ENCODE measurements around the gene COX8C. TPM values are rescaled to one million over a fixed set of nuclear protein-coding genes. Genes with fewer than 3 reads are reported as not detected.

The COX8C gene, protein sequence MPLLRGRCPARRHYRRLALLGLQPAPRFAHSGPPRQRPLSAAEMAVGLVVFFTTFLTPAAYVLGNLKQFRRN
- total RNA-seq (not detected), polyA plus RNA-seq (not detected)

- Mint-ChIP-seq H3K4me1 (no peaks in the 10 kb centered on the region), H3K4me3 (no peak within 1 kb of the TSS), H3K27ac (no peak within 1 kb of the TSS), H3K9me3 (peaks cover 0 to 6% (median 0%) of the 10 kb centered on the region in 5 donors), H3K36me3 (peaks cover 0 to 10% (median 0%) of the 10 kb centered on the region in 3 donors), H3K27me3 (peaks cover 3 to 25% of the 10 kb centered on the region in 2 donors)
- no peaks in the 10 kb centered on the region for H3K27me3 ChIP-seq (ENCODE audit: insufficient read depth, low read length, poor library complexity, severe bottlenecking)
- no peak for DNase-seq
- H3K4me3 ChIP-seq (ENCODE audit: low read length): no peak within 1 kb of the TSS
- no peaks in the 10 kb centered on the region for H3K9me3 ChIP-seq (ENCODE audit: low read length)
- H3K36me3 ChIP-seq (ENCODE audit: insufficient read depth, low read length): no peaks in the 10 kb centered on the region
- no peaks in the 10 kb centered on the region for H3K4me1 ChIP-seq (ENCODE audit: insufficient read depth, low read length)
- ChIA-PET POLR2A (no interaction called here), CTCF (no interaction called here)
- no peak within 1 kb of the TSS for H3K27ac ChIP-seq (ENCODE audit: low read depth, low read length)
Measured at GRCh38 chr14:93346926-93347721, at the start of gene COX8C. COX8C (plus strand) TSS chr14:93347182; CDS start chr14:93347269, 87 bp downstream.

GRCh38 chr14:93299416-93299815, 47.6 kb upstream of the COX8C start:
- peaks cover 42 to 68% (median 55%) of the 10 kb centered on the region in 3 donors for H3K4me1 Mint-ChIP-seq
- peak overlapping the region in 2 of 8 donors; percentile 35 to 75 for H3K27ac Mint-ChIP-seq
- no peaks in the 10 kb centered on the region for H3K9me3 ChIP-seq (ENCODE audit: low read length)
- H3K4me3 ChIP-seq (ENCODE audit: low read length): no peak overlapping the region
- H3K9me3 Mint-ChIP-seq: no peaks in the 10 kb centered on the region
- no peak overlapping the region for H3K27ac ChIP-seq (ENCODE audit: low read depth, low read length)
- peaks cover 0 to 12% (median 2%) of the 10 kb centered on the region in 3 donors for H3K36me3 Mint-ChIP-seq
- no peaks in the 10 kb centered on the region for H3K27me3 ChIP-seq (ENCODE audit: insufficient read depth, low read length, poor library complexity, severe bottlenecking)
- no peaks in the 10 kb centered on the region for H3K4me1 ChIP-seq (ENCODE audit: insufficient read depth, low read length)
- ChIA-PET CTCF (no interaction called here), POLR2A (no interaction called here)
- no peak overlapping the region for H3K4me3 Mint-ChIP-seq
- DNase-seq: no peak
- no peaks in the 10 kb centered on the region for H3K27me3 Mint-ChIP-seq
- H3K36me3 ChIP-seq (ENCODE audit: insufficient read depth, low read length): no peaks in the 10 kb centered on the region

DNA sequence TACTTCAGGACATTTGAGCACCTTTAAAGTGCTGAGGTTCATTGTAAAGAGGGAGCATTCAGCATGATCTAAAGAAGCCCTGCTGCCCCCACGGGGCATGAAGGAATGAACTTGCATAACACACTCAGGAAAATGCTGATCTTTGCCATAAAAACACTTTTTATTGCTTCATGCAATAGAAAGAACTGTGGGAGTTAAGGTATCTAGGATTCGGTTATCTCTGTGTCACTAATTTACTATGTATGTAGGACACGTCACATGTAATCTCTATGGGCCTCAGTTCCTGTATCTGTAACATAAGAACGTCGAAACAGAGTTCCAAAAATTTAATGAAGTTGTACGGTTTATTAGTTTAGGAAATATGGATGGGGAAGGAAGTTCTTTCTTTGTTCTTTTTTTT, 47.1 kb upstream of the COX8C start:
- peaks cover 0 to 11% (median 0%) of the 10 kb centered on the region in 3 donors for H3K36me3 Mint-ChIP-seq

GRCh38 chr14:93301821-93302447, 45.0 kb upstream of the COX8C start:
- Mint-ChIP-seq H3K27ac (peak overlapping the region in 3 of 8 donors; percentile 20 to 66 (median 62)), H3K4me1 (peaks cover 48 to 76% (median 64%) of the 10 kb centered on the region in 3 donors), H3K27me3 (no peaks in the 10 kb centered on the region), H3K4me3 (no peak overlapping the region), H3K36me3 (peaks cover 0 to 7% (median 0%) of the 10 kb centered on the region in 3 donors), H3K9me3 (no peaks in the 10 kb centered on the region)
- no peaks in the 10 kb centered on the region for H3K36me3 ChIP-seq (ENCODE audit: insufficient read depth, low read length)
- no peaks in the 10 kb centered on the region for H3K27me3 ChIP-seq (ENCODE audit: insufficient read depth, low read length, poor library complexity, severe bottlenecking)
- H3K27ac ChIP-seq (ENCODE audit: low read depth, low read length): no peak overlapping the region
- H3K4me1 ChIP-seq (ENCODE audit: insufficient read depth, low read length): no peaks in the 10 kb centered on the region
- H3K4me3 ChIP-seq (ENCODE audit: low read length): no peak overlapping the region
- H3K9me3 ChIP-seq (ENCODE audit: low read length): no peaks in the 10 kb centered on the region
- no peak for DNase-seq
- ChIA-PET POLR2A (no interaction called here), CTCF (no interaction called here)

More for the DNA sequence above, 47.1 kb upstream of the COX8C start:
- no peak overlapping the region for H3K27ac Mint-ChIP-seq
- H3K27ac ChIP-seq (ENCODE audit: low read depth, low read length): no peak overlapping the region
- no peaks in the 10 kb centered on the region for H3K9me3 Mint-ChIP-seq
- peaks cover 45 to 72% (median 59%) of the 10 kb centered on the region in 3 donors for H3K4me1 Mint-ChIP-seq
- no peak overlapping the region for H3K4me3 ChIP-seq (ENCODE audit: low read length)
- H3K27me3 ChIP-seq (ENCODE audit: insufficient read depth, low read length, poor library complexity, severe bottlenecking): no peaks in the 10 kb centered on the region
- H3K4me3 Mint-ChIP-seq: no peak overlapping the region
- no peaks in the 10 kb centered on the region for H3K36me3 ChIP-seq (ENCODE audit: insufficient read depth, low read length)
- H3K27me3 Mint-ChIP-seq: no peaks in the 10 kb centered on the region
- no peaks in the 10 kb centered on the region for H3K4me1 ChIP-seq (ENCODE audit: insufficient read depth, low read length)
- ChIA-PET POLR2A (no interaction called here), CTCF (no interaction called here)
- no peak for DNase-seq
- no peaks in the 10 kb centered on the region for H3K9me3 ChIP-seq (ENCODE audit: low read length)

DNA sequence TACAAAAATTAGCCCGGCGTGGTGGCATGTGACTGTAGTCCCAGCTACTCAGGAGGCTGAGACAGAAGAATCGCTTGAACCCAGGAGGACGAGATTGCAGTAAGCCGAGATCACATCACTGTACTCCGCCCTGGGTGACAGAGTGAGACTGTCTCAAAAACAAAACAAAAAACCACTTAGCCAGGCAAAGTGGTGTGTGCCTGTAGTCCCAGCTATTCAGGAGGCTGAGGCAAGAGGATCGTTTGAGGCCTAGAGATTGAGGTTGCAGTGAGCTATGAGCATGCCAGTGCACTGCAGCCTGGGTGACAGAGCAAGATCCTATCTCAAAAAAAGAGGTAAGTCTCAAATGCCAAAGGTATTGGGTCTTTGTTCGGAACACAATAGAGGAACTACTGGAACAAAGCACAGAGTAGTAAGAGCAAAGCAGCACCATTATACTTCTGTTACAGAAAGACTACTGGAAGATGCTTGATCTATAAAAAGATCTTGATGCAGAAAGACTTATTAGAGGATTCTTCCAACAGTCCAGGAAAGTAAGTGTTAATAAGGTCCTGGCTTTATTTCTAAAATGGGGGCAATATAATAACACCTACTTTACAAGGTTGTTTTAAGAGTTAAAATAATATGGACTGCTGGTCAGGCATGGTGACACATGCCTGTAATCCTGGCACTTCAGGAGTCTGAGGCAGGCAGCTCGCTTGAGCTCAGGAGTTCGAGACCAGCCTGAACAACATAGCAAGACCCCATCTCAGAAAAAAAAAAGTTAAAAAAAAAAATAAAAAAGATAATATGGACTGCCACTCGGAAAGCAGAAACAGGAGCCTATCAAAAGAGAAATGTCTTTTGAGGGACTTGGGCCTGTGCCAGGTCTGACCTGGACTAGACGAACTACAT, 44.0 kb upstream of the COX8C start:
- no peaks in the 10 kb centered on the region for H3K27me3 Mint-ChIP-seq

DNA sequence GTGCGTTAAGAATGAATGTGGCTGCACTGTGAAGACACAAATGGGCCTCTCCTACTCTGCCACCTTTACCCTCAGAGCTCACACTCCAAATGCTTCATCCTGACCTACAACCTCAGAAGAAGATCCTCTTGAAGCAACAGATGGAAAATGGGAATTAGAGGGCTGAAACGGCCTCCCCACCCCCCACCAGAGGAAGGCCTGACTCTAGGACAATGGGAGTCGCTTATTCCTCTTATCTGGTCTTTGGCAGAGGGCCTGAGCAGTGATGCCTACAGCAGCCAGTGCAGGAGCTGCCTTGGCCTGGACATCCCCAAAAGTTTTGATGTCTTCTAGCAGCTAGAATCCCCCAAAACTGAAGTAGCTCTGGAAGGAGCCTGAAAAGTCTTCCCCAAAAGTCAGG, 43.3 kb upstream of the COX8C start:
- ChIA-PET CTCF (no interaction called here), POLR2A (no interaction called here)
- no peak for DNase-seq
- no peak overlapping the region for H3K27ac ChIP-seq (ENCODE audit: low read depth, low read length)
- H3K9me3 ChIP-seq (ENCODE audit: low read length): no peaks in the 10 kb centered on the region
- Mint-ChIP-seq H3K9me3 (no peaks in the 10 kb centered on the region), H3K36me3 (peaks cover 0 to 7% (median 0%) of the 10 kb centered on the region in 3 donors), H3K27me3 (no peaks in the 10 kb centered on the region), H3K4me3 (no peak overlapping the region), H3K4me1 (peaks cover 49 to 73% (median 66%) of the 10 kb centered on the region in 3 donors), H3K27ac (peak overlapping the region in 2 of 8 donors; percentile 37 to 92)
- H3K36me3 ChIP-seq (ENCODE audit: insufficient read depth, low read length): no peaks in the 10 kb centered on the region
- no peaks in the 10 kb centered on the region for H3K4me1 ChIP-seq (ENCODE audit: insufficient read depth, low read length)
- H3K27me3 ChIP-seq (ENCODE audit: insufficient read depth, low read length, poor library complexity, severe bottlenecking): no peaks in the 10 kb centered on the region
- H3K4me3 ChIP-seq (ENCODE audit: low read length): no peak overlapping the region

More for the DNA sequence above, 44.0 kb upstream of the COX8C start:
- Mint-ChIP-seq H3K4me1 (peaks cover 51 to 77% (median 69%) of the 10 kb centered on the region in 3 donors), H3K36me3 (peaks cover 0 to 7% (median 0%) of the 10 kb centered on the region in 3 donors), H3K4me3 (no peak overlapping the region), H3K27ac (peak overlapping the region in 1 of 8 donors; percentile 71), H3K9me3 (no peaks in the 10 kb centered on the region)
- POLR2A ChIA-PET: no interaction called here
- Histone ChIP-seq H3K27me3 (ENCODE audit: insufficient read depth, low read length, poor library complexity, severe bottlenecking) (no peaks in the 10 kb centered on the region), H3K4me3 (ENCODE audit: low read length) (no peak overlapping the region), H3K9me3 (ENCODE audit: low read length) (no peaks in the 10 kb centered on the region), H3K4me1 (ENCODE audit: insufficient read depth, low read length) (no peaks in the 10 kb centered on the region), H3K27ac (ENCODE audit: low read depth, low read length) (no peak overlapping the region), H3K36me3 (ENCODE audit: insufficient read depth, low read length) (no peaks in the 10 kb centered on the region)
- CTCF ChIA-PET: no interaction called here
- DNase-seq: no peak

DNA sequence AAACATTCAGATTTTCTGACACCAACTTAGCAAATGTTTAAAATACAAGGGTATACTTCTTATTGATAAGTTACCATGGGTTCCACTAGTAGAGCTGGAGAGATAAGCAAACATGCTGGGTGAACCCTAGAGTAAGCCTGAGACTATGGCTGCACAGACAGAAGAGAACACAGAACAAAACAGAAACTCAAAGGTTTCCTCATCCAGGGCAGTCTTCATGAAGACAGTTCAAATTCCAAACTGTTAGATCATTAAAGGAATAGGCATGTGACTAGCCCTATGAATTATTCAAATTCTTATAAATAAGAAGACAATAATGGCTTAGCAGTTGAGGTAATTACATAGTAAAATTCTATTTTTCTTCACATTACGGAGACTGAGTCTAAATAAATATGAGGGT, 42.2 kb upstream of the COX8C start:
- CTCF ChIA-PET: no interaction called here
- Histone ChIP-seq H3K9me3 (ENCODE audit: low read length) (no peaks in the 10 kb centered on the region), H3K27ac (ENCODE audit: low read depth, low read length) (no peak overlapping the region), H3K27me3 (ENCODE audit: insufficient read depth, low read length, poor library complexity, severe bottlenecking) (no peaks in the 10 kb centered on the region), H3K4me1 (ENCODE audit: insufficient read depth, low read length) (no peaks in the 10 kb centered on the region), H3K36me3 (ENCODE audit: insufficient read depth, low read length) (no peaks in the 10 kb centered on the region), H3K4me3 (ENCODE audit: low read length) (no peak overlapping the region)
- H3K4me1 Mint-ChIP-seq: peaks cover 48 to 73% (median 67%) of the 10 kb centered on the region in 3 donors
- H3K36me3 Mint-ChIP-seq: peaks cover 0 to 7% (median 0%) of the 10 kb centered on the region in 3 donors
- no peak for DNase-seq
- POLR2A ChIA-PET: no interaction called here
- no peaks in the 10 kb centered on the region for H3K9me3 Mint-ChIP-seq
- no peak overlapping the region for H3K27ac Mint-ChIP-seq
- no peaks in the 10 kb centered on the region for H3K27me3 Mint-ChIP-seq
- H3K4me3 Mint-ChIP-seq: no peak overlapping the region
